ENCODE data around the gene DSE. TPM values are rescaled to one million over a fixed set of nuclear protein-coding genes. Genes with fewer than 3 reads are reported as not detected.
"Not testable (repeated sequence)": the region's sequence is repeated elsewhere in the genome, so short reads cannot be mapped to it uniquely, and the experiment has no call there.

DSE gene
- total RNA-seq, 3 donors from 2014 or later = 2.0 to 4.7 (median 3.4) TPM

GRCh38 chr6:116340625-116341024 is 30.1 kb upstream of the DSE start:
- not testable (repeated sequence) for H3K4me3 Mint-ChIP-seq; H3K4me1 Mint-ChIP-seq (ENCODE audit: low read depth); ATAC-seq; DNase-seq; H3K36me3 Mint-ChIP-seq (ENCODE audit: insufficient read depth); H3K27me3 Mint-ChIP-seq (ENCODE audit: low read depth)
- H3K9me3 Mint-ChIP-seq = peaks cover 10% of the 10 kb centered on the region

- Mint-ChIP-seq H3K9me3 (no peaks in the 10 kb centered on the region), H3K36me3 (ENCODE audit: insufficient read depth) (no peaks in the 10 kb centered on the region), H3K4me3 (no peak overlapping the region), H3K27me3 (ENCODE audit: low read depth) (no peaks in the 10 kb centered on the region), H3K4me1 (ENCODE audit: low read depth) (no peaks in the 10 kb centered on the region)
- DNase-seq (no peak), ATAC-seq (no peak)
Observed at GRCh38 chr6:116349216-116349615, 21.5 kb upstream of the DSE start.

GRCh38 chr6:116351101-116351500 is 19.6 kb upstream of the DSE start:
- ATAC-seq = no peak
- no peaks in the 10 kb centered on the region for H3K9me3 Mint-ChIP-seq
- no peak overlapping the region for H3K4me3 Mint-ChIP-seq
- H3K27me3 Mint-ChIP-seq (ENCODE audit: low read depth) = no peaks in the 10 kb centered on the region
- DNase-seq = no peak
- H3K4me1 Mint-ChIP-seq (ENCODE audit: low read depth) = no peaks in the 10 kb centered on the region
- H3K36me3 Mint-ChIP-seq (ENCODE audit: insufficient read depth) = no peaks in the 10 kb centered on the region

GRCh38 chr6:116352515-116353471 is 18.0 kb upstream of the DSE start:
- H3K9me3 Mint-ChIP-seq = no peaks in the 10 kb centered on the region
- no peak for DNase-seq
- ATAC-seq = no peak
- H3K4me1 Mint-ChIP-seq (ENCODE audit: low read depth) = no peaks in the 10 kb centered on the region
- H3K27me3 Mint-ChIP-seq (ENCODE audit: low read depth) = no peaks in the 10 kb centered on the region
- no peak overlapping the region for H3K4me3 Mint-ChIP-seq
- H3K36me3 Mint-ChIP-seq (ENCODE audit: insufficient read depth) = no peaks in the 10 kb centered on the region

GRCh38 chr6:116354236-116354635 is 16.5 kb upstream of the DSE start:
- DNase-seq (no peak), ATAC-seq (no peak)
- Mint-ChIP-seq H3K9me3 (no peaks in the 10 kb centered on the region), H3K36me3 (ENCODE audit: insufficient read depth) (no peaks in the 10 kb centered on the region), H3K4me1 (ENCODE audit: low read depth) (no peaks in the 10 kb centered on the region), H3K27me3 (ENCODE audit: low read depth) (no peaks in the 10 kb centered on the region), H3K4me3 (no peak overlapping the region)

GRCh38 chr6:116355796-116356195 is 15.0 kb upstream of the DSE start:
- no peaks in the 10 kb centered on the region for H3K4me1 Mint-ChIP-seq (ENCODE audit: low read depth)
- no peaks in the 10 kb centered on the region for H3K27me3 Mint-ChIP-seq (ENCODE audit: low read depth)
- no peak overlapping the region for H3K4me3 Mint-ChIP-seq
- no peaks in the 10 kb centered on the region for H3K9me3 Mint-ChIP-seq
- no peaks in the 10 kb centered on the region for H3K36me3 Mint-ChIP-seq (ENCODE audit: insufficient read depth)
- ATAC-seq (no peak), DNase-seq (no peak)

GRCh38 chr6:116359131-116359530 is 11.6 kb upstream of the DSE start:
- Mint-ChIP-seq H3K27me3 (ENCODE audit: low read depth) (no peaks in the 10 kb centered on the region), H3K36me3 (ENCODE audit: insufficient read depth) (no peaks in the 10 kb centered on the region), H3K9me3 (no peaks in the 10 kb centered on the region), H3K4me1 (ENCODE audit: low read depth) (no peaks in the 10 kb centered on the region), H3K4me3 (no peak overlapping the region)
- no peak for ATAC-seq
- no peak for DNase-seq

GRCh38 chr6:116359835-116360234 is 10.9 kb upstream of the DSE start:
- ATAC-seq (no peak), DNase-seq (no peak)
- Mint-ChIP-seq H3K9me3 (no peaks in the 10 kb centered on the region), H3K36me3 (ENCODE audit: insufficient read depth) (no peaks in the 10 kb centered on the region), H3K4me1 (ENCODE audit: low read depth) (no peaks in the 10 kb centered on the region), H3K27me3 (ENCODE audit: low read depth) (no peaks in the 10 kb centered on the region), H3K4me3 (no peak overlapping the region)

GRCh38 chr6:116362276-116362675 is 8.5 kb upstream of the DSE start:
- no peaks in the 10 kb centered on the region for H3K9me3 Mint-ChIP-seq
- H3K36me3 Mint-ChIP-seq (ENCODE audit: insufficient read depth) = no peaks in the 10 kb centered on the region
- H3K4me1 Mint-ChIP-seq (ENCODE audit: low read depth) = no peaks in the 10 kb centered on the region
- DNase-seq (no peak), ATAC-seq (no peak)
- H3K27me3 Mint-ChIP-seq (ENCODE audit: low read depth) = peaks cover 6% of the 10 kb centered on the region
- H3K4me3 Mint-ChIP-seq = no peak overlapping the region

- peaks cover 1% of the 10 kb centered on the region for H3K4me1 Mint-ChIP-seq (ENCODE audit: low read depth)
Observed at GRCh38 chr6:116363759-116364158, 7.0 kb upstream of the DSE start.

GRCh38 chr6:116364321-116364720 is 6.4 kb upstream of the DSE start:
- Mint-ChIP-seq H3K36me3 (ENCODE audit: insufficient read depth) (no peaks in the 10 kb centered on the region), H3K9me3 (no peaks in the 10 kb centered on the region), H3K4me3 (no peak overlapping the region), H3K27me3 (ENCODE audit: low read depth) (peaks cover 6% of the 10 kb centered on the region), H3K4me1 (ENCODE audit: low read depth) (peaks cover 2% of the 10 kb centered on the region)
- no peak for ATAC-seq
- no peak for DNase-seq

More at GRCh38 chr6:116363759-116364158, 7.0 kb upstream of the DSE start:
- Mint-ChIP-seq H3K9me3 (no peaks in the 10 kb centered on the region), H3K27me3 (ENCODE audit: low read depth) (peaks cover 6% of the 10 kb centered on the region), H3K36me3 (ENCODE audit: insufficient read depth) (no peaks in the 10 kb centered on the region), H3K4me3 (no peak overlapping the region)
- no peak for DNase-seq
- ATAC-seq = no peak

GRCh38 chr6:116365743-116366142 is 5.0 kb upstream of the DSE start:
- H3K4me3 Mint-ChIP-seq = no peak overlapping the region
- no peak for ATAC-seq
- no peaks in the 10 kb centered on the region for H3K9me3 Mint-ChIP-seq
- DNase-seq = no peak
- peaks cover 14% of the 10 kb centered on the region for H3K4me1 Mint-ChIP-seq (ENCODE audit: low read depth)
- peaks cover 6% of the 10 kb centered on the region for H3K27me3 Mint-ChIP-seq (ENCODE audit: low read depth)
- no peaks in the 10 kb centered on the region for H3K36me3 Mint-ChIP-seq (ENCODE audit: insufficient read depth)

GRCh38 chr6:116366740-116367275 is 3.9 kb upstream of the DSE start:
- ATAC-seq = no peak
- no peaks in the 10 kb centered on the region for H3K36me3 Mint-ChIP-seq (ENCODE audit: insufficient read depth)
- no peaks in the 10 kb centered on the region for H3K9me3 Mint-ChIP-seq
- peaks cover 14% of the 10 kb centered on the region for H3K4me1 Mint-ChIP-seq (ENCODE audit: low read depth)
- no peak for DNase-seq
- H3K27me3 Mint-ChIP-seq (ENCODE audit: low read depth) = peaks cover 11% of the 10 kb centered on the region
- H3K4me3 Mint-ChIP-seq = no peak overlapping the region

- Mint-ChIP-seq H3K4me3 (peak overlapping the region; percentile 82), H3K4me1 (ENCODE audit: low read depth) (peaks cover 14% of the 10 kb centered on the region), H3K27me3 (ENCODE audit: low read depth) (peaks cover 26% of the 10 kb centered on the region), H3K36me3 (ENCODE audit: insufficient read depth) (no peaks in the 10 kb centered on the region), H3K9me3 (no peaks in the 10 kb centered on the region)
- ATAC-seq (no peak), DNase-seq (no peak)
Observed at GRCh38 chr6:116369540-116369939, 1.2 kb upstream of the DSE start.
